T-cell (primary cell): ENCODE results near the gene TRPM8. TPM values are rescaled to one million over a fixed set of nuclear protein-coding genes. Genes with fewer than 3 reads are reported as not detected.
A peak's percentile ranks its signal among the peaks of the same experiment; 100 is the strongest.

Source experiments
- ATAC-seq, 4 experiments: fragments of 200-7000 bp in 3 of 4; fragments of 150-1000 bp in 1 of 4; cut with Tn5 transposase; replicated peaks in 1 of 4; 1 replicate in 3 of 4; 2 replicates in 1 of 4; pipeline ENCODE4 v1.10.0; 2021; ENCODE audit warnings: moderate library complexity in 3 of 4, mild to moderate bottlenecking in 2 of 4, moderate number of reproducible peaks in 1 of 4
- CTCF ChIA-PET, 2 donors: fragments of 300-600 bp; sonication (Branson Sonifier 250); formaldehyde crosslinking; loops; one replicate each; lab custom pipeline; 2022; ENCODE audit warnings: antibody characterized with exemption in 2 of 2; lab: Charles Lee
- POLR2A ChIA-PET, 2 donors: fragments of 300-600 bp; sonication (Branson Sonifier 250); formaldehyde crosslinking; loops; one replicate each; lab custom pipeline; 2022; ENCODE audit warnings: antibody characterized with exemption in 2 of 2; lab: Charles Lee
- DNase-seq, 35 experiments: peaks; one replicate each; pipeline versions ENCODE4 v3.0.0 to v3.0.0-alpha.2; 2013 to 2023
- H3K27ac ChIP-seq: one replicate; pipeline ENCODE4 v1.5.1; 2013; ENCODE audit warnings: low read length
- H3K27me3 ChIP-seq, 2 experiments: replicated peaks in 1 of 2; 1 replicate in 1 of 2; 2 replicates in 1 of 2; pipeline versions ENCODE4 v1.6.1 to v1.7.0; 2013; ENCODE audit warnings: low read length in 1 of 2, mixed read lengths in 1 of 2; ENCODE audit not compliant: control insufficient read depth in 2 of 2, insufficient read depth in 2 of 2; ENCODE audit errors: extremely low read depth in 1 of 2
- H3K36me3 ChIP-seq, 2 donors: 1 replicate in 1 of 2; 2 replicates in 1 of 2; pipeline versions ENCODE4 v1.6.1 to v1.7.0; 2013; ENCODE audit warnings: low read length in 1 of 2; ENCODE audit not compliant: control insufficient read depth in 2 of 2, insufficient read depth in 1 of 2; ENCODE audit errors: extremely low read depth in 1 of 2
- H3K4me1 ChIP-seq, 2 experiments: 1 replicate in 1 of 2; 2 replicates in 1 of 2; pipeline versions ENCODE4 v1.6.1 to v1.7.0; 2013; ENCODE audit warnings: low read length in 2 of 2, mixed read lengths in 1 of 2; ENCODE audit not compliant: insufficient read depth in 2 of 2, control insufficient read depth in 1 of 2; ENCODE audit errors: extremely low read depth in 1 of 2
- H3K4me3 ChIP-seq, 2 donors: 1 replicate in 1 of 2; 2 replicates in 1 of 2; pipeline versions ENCODE4 v1.5.1 to v1.7.0; 2013; ENCODE audit warnings: mild to moderate bottlenecking in 2 of 2, low read length in 1 of 2, moderate library complexity in 1 of 2; ENCODE audit not compliant: control insufficient read depth in 1 of 2; ENCODE audit errors: extremely low read depth in 1 of 2
- H3K9me3 ChIP-seq: 2 replicates; pipeline ENCODE4 v1.7.0; 2013
- H3K27ac Mint-ChIP-seq, 2 donors: one replicate each; pipeline ENCODE4 v1.8.0; 2020 to 2021; ENCODE audit warnings: mild to moderate bottlenecking in 2 of 2, mixed read lengths in 2 of 2
- H3K27me3 Mint-ChIP-seq, 2 donors: one replicate each; pipeline ENCODE4 v1.8.0; 2021 to 2022; ENCODE audit warnings: mixed read lengths in 2 of 2
- H3K36me3 Mint-ChIP-seq: one replicate; pipeline ENCODE4 v1.8.0; 2021; ENCODE audit warnings: mixed read lengths
- H3K4me1 Mint-ChIP-seq, 3 donors: one replicate each; pipeline ENCODE4 v1.8.0; 2020 to 2022; ENCODE audit warnings: mixed read lengths in 3 of 3, mild to moderate bottlenecking in 1 of 3
- H3K4me3 Mint-ChIP-seq, 3 donors: one replicate each; pipeline ENCODE4 v1.8.0; 2020 to 2022; ENCODE audit warnings: mild to moderate bottlenecking in 3 of 3, mixed read lengths in 3 of 3, moderate library complexity in 3 of 3
- H3K9me3 Mint-ChIP-seq, 3 donors: one replicate each; pipeline ENCODE4 v1.8.0; 2020 to 2022; ENCODE audit warnings: mixed read lengths in 3 of 3
- WGBS: methylation state at CpG from one replicate; pipeline ENCODE4 v1.1.5; 2013; ENCODE audit warnings: missing lambda C conversion rate; ENCODE audit not compliant: insufficient coverage; 5-methylcytosine and 5-hydroxymethylcytosine counted together
- total RNA-seq, 35 experiments: library from RNA in 6 of 35; stranded (reverse) in 6 of 35; fragments of 120-200 nt in 1 of 35; gene quantifications; one replicate each; pipeline versions ENCODE4 v1.2.1 to v1.2.4 and lab custom pipeline; 2013 to 2026

TRPM8 gene
- total RNA-seq, 5 donors from 2014 or later (not counting 1 experiment from before 2014, with no cell fraction given): not detected

- H3K4me1 ChIP-seq: peaks cover 0 to 19% of the 10 kb centered on the region in 2 experiments
- no peak for ATAC-seq
- H3K4me3 ChIP-seq: no peak overlapping the region
- no peak for DNase-seq
- Mint-ChIP-seq H3K4me1 (peaks cover 18 to 27% (median 26%) of the 10 kb centered on the region in 3 donors), H3K27ac (no peak overlapping the region), H3K27me3 (no peaks in the 10 kb centered on the region), H3K9me3 (peaks cover 2 to 7% (median 4%) of the 10 kb centered on the region in 3 donors), H3K36me3 (no peaks in the 10 kb centered on the region), H3K4me3 (no peak overlapping the region)
- WGBS: 73% methylated on average over 3 of the region's 5 CpGs
- POLR2A ChIA-PET: no interaction called here
- CTCF ChIA-PET: no interaction called here
- no peaks in the 10 kb centered on the region for H3K36me3 ChIP-seq
- no peaks in the 10 kb centered on the region for H3K27me3 ChIP-seq
- H3K27ac ChIP-seq: no peak overlapping the region
- H3K9me3 ChIP-seq: no peaks in the 10 kb centered on the region
These were observed 63.9 kb downstream of the TRPM8 start for GRCh38 chr2:233980955-233981561.

DNA sequence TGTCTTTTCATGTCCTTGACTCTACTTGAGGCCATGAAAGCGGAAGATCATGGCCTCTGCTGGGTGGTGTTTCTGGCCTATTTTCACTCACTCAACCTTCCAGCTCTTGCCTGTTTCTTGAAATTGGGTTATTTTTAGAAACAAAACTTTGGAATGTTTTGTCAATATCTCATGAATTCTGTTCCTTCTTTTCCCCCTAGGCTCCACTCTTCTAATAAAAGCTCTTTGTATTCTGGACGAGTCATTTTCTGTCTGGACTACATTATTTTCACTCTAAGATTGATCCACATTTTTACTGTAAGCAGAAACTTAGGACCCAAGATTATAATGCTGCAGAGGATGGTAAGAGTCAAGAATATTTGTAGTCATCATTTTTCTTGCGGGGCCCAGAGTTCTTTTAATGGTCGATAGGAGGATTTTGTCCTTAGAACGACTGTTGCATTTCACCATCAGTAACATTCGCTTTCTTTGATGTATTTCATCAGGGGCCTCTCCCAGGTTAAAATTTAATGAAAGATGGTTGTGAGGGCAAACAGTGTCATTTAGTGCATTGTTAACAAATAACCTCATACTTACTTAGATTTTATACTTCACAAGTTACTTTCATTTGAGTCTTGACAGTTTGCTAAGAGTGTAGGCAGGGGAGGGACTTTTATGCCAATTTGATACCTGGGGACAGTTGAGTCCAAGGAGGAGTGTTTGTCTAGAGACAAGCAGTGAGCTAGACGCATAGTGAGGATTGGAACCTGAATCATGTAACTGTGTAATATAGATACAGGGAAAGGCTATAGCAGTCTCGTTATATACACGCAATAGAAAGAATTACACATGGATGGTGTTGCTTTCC is 64.6 kb downstream of the TRPM8 start:
- Mint-ChIP-seq H3K4me1 (peaks cover 14 to 24% (median 22%) of the 10 kb centered on the region in 3 donors), H3K27ac (no peak overlapping the region), H3K9me3 (peaks cover 2 to 7% (median 4%) of the 10 kb centered on the region in 3 donors), H3K27me3 (no peaks in the 10 kb centered on the region), H3K4me3 (no peak overlapping the region), H3K36me3 (no peaks in the 10 kb centered on the region)
- Histone ChIP-seq H3K27me3 (no peaks in the 10 kb centered on the region), H3K4me1 (peaks cover 0 to 13% of the 10 kb centered on the region in 2 experiments), H3K36me3 (no peaks in the 10 kb centered on the region), H3K27ac (no peak overlapping the region), H3K9me3 (no peaks in the 10 kb centered on the region), H3K4me3 (no peak overlapping the region)
- CTCF ChIA-PET: interaction anchor here in 1 of 2 donors (0.8 to 1.3 kb wide), 2 partner anchors 519 to 521 kb away, joined by 3 to 6 read pairs; no protein-coding TSS in a partner anchor
- 100% methylated on average over 2 of the region's 9 CpGs for WGBS
- POLR2A ChIA-PET: no interaction called here
- ATAC-seq (no peak), DNase-seq (no peak)

DNA sequence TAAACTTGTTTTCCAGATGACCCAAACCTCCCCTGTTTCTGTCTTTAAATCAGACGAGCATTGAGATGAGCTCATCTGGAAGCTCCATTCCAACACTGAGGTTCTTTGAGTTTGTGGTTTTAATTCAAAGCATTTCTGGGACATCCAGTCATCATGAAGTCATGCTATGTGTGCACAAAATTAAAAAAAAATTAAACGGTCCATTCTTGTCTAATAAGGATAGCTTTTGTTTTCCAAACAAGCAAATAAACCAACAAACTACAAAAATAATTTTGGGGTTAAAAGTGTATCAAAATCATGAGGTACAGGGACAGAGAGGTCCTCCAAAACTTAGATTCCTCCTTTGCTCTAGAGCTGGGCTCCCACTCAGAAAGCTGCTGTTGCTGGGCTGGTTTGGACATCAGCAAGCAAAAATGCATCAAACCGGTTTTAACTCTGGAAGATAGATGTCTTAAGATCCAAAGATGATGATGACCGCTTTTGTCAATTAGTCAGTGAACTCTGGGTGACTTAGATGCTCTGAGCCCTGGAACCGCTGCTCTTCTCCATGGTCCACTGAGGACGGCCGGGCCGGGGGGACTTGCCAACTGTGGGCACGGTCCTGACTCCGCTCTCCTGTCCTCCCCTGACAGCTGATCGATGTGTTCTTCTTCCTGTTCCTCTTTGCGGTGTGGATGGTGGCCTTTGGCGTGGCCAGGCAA is 65.4 kb downstream of the TRPM8 start:
- H3K27ac Mint-ChIP-seq: no peak overlapping the region
- no peak overlapping the region for H3K4me3 ChIP-seq
- WGBS: 91% methylated on average over 11 of the region's 13 CpGs
- ChIA-PET CTCF (interaction anchor here in 1 of 2 donors (0.8 to 1.3 kb wide), 2 partner anchors 518 to 521 kb away, joined by 3 to 6 read pairs; no protein-coding TSS in a partner anchor), POLR2A (no interaction called here)
- no peaks in the 10 kb centered on the region for H3K36me3 ChIP-seq
- no peak for DNase-seq
- H3K9me3 Mint-ChIP-seq: peaks cover 2 to 7% (median 4%) of the 10 kb centered on the region in 3 donors
- no peak overlapping the region for H3K4me3 Mint-ChIP-seq
- H3K36me3 Mint-ChIP-seq: no peaks in the 10 kb centered on the region
- ATAC-seq: no peak
- peaks cover 0 to 5% of the 10 kb centered on the region in 2 experiments for H3K4me1 ChIP-seq
- H3K4me1 Mint-ChIP-seq: peaks cover 7 to 16% (median 15%) of the 10 kb centered on the region in 3 donors
- no peak overlapping the region for H3K27ac ChIP-seq
- H3K27me3 Mint-ChIP-seq: no peaks in the 10 kb centered on the region
- H3K9me3 ChIP-seq: no peaks in the 10 kb centered on the region
- no peaks in the 10 kb centered on the region for H3K27me3 ChIP-seq

DNA sequence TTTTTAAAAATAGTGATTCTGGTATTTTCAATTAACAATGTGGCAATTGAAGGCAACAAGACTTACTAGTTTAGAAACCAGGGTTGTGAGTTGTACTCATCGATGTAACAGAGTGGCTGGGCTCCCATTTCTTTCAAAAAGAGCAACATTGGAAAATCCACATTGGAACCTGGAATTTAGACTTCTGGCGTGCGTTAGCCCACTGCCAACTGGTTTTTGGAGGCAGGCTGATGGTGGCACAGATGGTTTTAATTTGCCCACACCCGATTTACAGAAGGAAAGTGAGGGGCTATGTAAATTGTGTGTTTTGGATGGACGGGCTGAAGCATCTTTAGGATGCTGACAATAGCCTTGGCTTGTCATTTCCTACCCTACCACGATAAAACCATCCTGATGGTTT is 66.3 kb downstream of the TRPM8 start:
- ChIA-PET CTCF (no interaction called here), POLR2A (no interaction called here)
- Mint-ChIP-seq H3K4me3 (no peak overlapping the region), H3K4me1 (peaks cover 4 to 16% (median 15%) of the 10 kb centered on the region in 3 donors), H3K36me3 (peaks cover 7% of the 10 kb centered on the region), H3K27ac (no peak overlapping the region), H3K27me3 (peaks cover 0 to 1% of the 10 kb centered on the region in 2 donors), H3K9me3 (peaks cover 4 to 9% (median 7%) of the 10 kb centered on the region in 3 donors)
- H3K9me3 ChIP-seq: no peaks in the 10 kb centered on the region
- no peak overlapping the region for H3K4me3 ChIP-seq
- peaks cover 0 to 10% of the 10 kb centered on the region in 2 experiments for H3K4me1 ChIP-seq
- no peaks in the 10 kb centered on the region for H3K27me3 ChIP-seq
- ATAC-seq (no peak), DNase-seq (no peak)
- H3K27ac ChIP-seq: no peak overlapping the region
- 88% methylated on average over 4 of the region's 6 CpGs for WGBS
- no peaks in the 10 kb centered on the region for H3K36me3 ChIP-seq

DNA sequence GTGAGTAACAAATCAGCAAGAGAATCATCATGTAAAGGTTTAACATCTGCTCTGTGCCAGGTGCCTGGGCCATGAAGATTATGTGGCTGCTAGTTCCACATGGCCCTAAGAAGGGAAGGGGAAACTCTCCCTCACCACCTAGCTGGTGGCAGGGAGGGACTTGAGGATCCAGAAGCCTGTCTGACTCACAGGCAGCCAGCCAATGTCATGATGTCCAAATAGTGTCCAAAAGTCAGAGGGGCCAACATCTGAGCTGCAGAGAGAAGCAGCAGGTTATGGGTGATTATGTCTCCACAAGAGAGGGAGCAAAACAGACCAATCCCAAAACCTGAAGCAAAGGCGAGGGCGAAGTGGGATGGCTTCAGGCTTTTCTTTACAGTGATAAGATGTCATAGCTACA is 71.4 kb downstream of the TRPM8 start:
- peak overlapping the region in 1 of 3 donors; percentile 58 for H3K4me3 Mint-ChIP-seq
- CTCF ChIA-PET: no interaction called here
- no peaks in the 10 kb centered on the region for H3K9me3 ChIP-seq
- no peak overlapping the region for H3K27ac Mint-ChIP-seq
- peaks cover 25% of the 10 kb centered on the region for H3K36me3 Mint-ChIP-seq
- H3K27me3 Mint-ChIP-seq: peaks cover 0 to 1% of the 10 kb centered on the region in 2 donors
- peaks cover 4 to 33% (median 13%) of the 10 kb centered on the region in 3 donors for H3K9me3 Mint-ChIP-seq
- POLR2A ChIA-PET: interaction anchor here in 1 of 2 donors (0.6 kb wide), 1 partner anchor 439 kb away, joined by 3 read pairs; no protein-coding TSS in a partner anchor
- H3K4me1 Mint-ChIP-seq: peaks cover 46 to 56% (median 53%) of the 10 kb centered on the region in 3 donors
- ATAC-seq (no peak), DNase-seq (no peak)
- no peaks in the 10 kb centered on the region for H3K36me3 ChIP-seq
- WGBS: no CpG with 5 or more reads among the region's 2 CpGs
- H3K4me1 ChIP-seq: peaks cover 17 to 49% of the 10 kb centered on the region in 2 experiments
- H3K27ac ChIP-seq: no peak overlapping the region
- no peak overlapping the region for H3K4me3 ChIP-seq
- H3K27me3 ChIP-seq: peaks cover 0 to 3% of the 10 kb centered on the region in 2 experiments
